Common myeloid progenitor, CD34-positive (primary cell): ENCODE data around the gene DRD1.

Experiments used
- CTCF ChIA-PET: fragments of 350-600 bp; sonication (Branson Sonifier 250); formaldehyde crosslinking; loops from one replicate; lab custom pipeline; 2021; ENCODE audit warnings: antibody characterized with exemption; lab: Charles Lee
- POLR2A ChIA-PET: fragments of 350-600 bp; sonication (Branson Sonifier 250); formaldehyde crosslinking; loops from one replicate; lab custom pipeline; 2021; ENCODE audit warnings: antibody characterized with exemption; lab: Charles Lee
- DNase-seq, 3 donors: peaks; one replicate each; pipeline versions ENCODE4 v3.0.0 to v3.0.0-alpha.2; 2013
- H3K27ac ChIP-seq, 2 experiments: 1 replicate in 1 of 2; 2 replicates in 1 of 2; pipeline ENCODE4 v1.7.0; 2013; ENCODE audit warnings: inconsistent platforms in 2 of 2, low read length in 2 of 2, mild to moderate bottlenecking in 2 of 2, low read depth in 1 of 2, moderate library complexity in 1 of 2; ENCODE audit not compliant: severe bottlenecking in 2 of 2, insufficient read depth in 1 of 2, poor library complexity in 1 of 2
- H3K27me3 ChIP-seq, 5 experiments: replicated peaks in 2 of 5; 1 replicate in 3 of 5; 2 replicates in 2 of 5; pipeline versions ENCODE4 v1.6.1 to v1.7.0; 2013; ENCODE audit warnings: low read length in 4 of 5, mild to moderate bottlenecking in 2 of 5, moderate library complexity in 2 of 5, inconsistent platforms in 1 of 5; ENCODE audit not compliant: insufficient read depth in 5 of 5, control insufficient read depth in 4 of 5
- H3K36me3 ChIP-seq, 4 experiments: 1 replicate in 2 of 4; 2 replicates in 2 of 4; pipeline versions ENCODE4 v1.6.1 to v1.7.0; 2013; ENCODE audit warnings: low read length in 3 of 4, control low read depth in 1 of 4, mild to moderate bottlenecking in 1 of 4; ENCODE audit not compliant: control insufficient read depth in 4 of 4, insufficient read depth in 4 of 4
- H3K4me1 ChIP-seq, 4 experiments: 1 replicate in 3 of 4; 2 replicates in 1 of 4; pipeline versions ENCODE4 v1.6.1 to v1.7.1; 2013; ENCODE audit warnings: low read length in 3 of 4, mild to moderate bottlenecking in 3 of 4, control low read depth in 1 of 4, inconsistent platforms in 1 of 4, moderate library complexity in 1 of 4; ENCODE audit not compliant: control insufficient read depth in 4 of 4, insufficient read depth in 4 of 4; ENCODE audit errors: control extremely low read depth in 1 of 4
- H3K4me3 ChIP-seq, 7 experiments: 1 replicate in 4 of 7; 2 replicates in 3 of 7; pipeline versions ENCODE4 v1.5.1 to v1.7.0; 2013; ENCODE audit warnings: mild to moderate bottlenecking in 7 of 7, low read length in 6 of 7, moderate library complexity in 6 of 7, inconsistent platforms in 2 of 7, low read depth in 2 of 7, control low read depth in 1 of 7; ENCODE audit not compliant: insufficient read depth in 4 of 7, control insufficient read depth in 1 of 7; ENCODE audit errors: extremely low read depth in 1 of 7
- H3K9me3 ChIP-seq, 5 experiments: 1 replicate in 4 of 5; 2 replicates in 1 of 5; pipeline versions ENCODE4 v1.6.1 to v1.7.1; 2013; ENCODE audit warnings: low read length in 4 of 5, mild to moderate bottlenecking in 2 of 5, inconsistent platforms in 1 of 5, low read depth in 1 of 5, moderate library complexity in 1 of 5; ENCODE audit not compliant: control insufficient read depth in 4 of 5, insufficient read depth in 2 of 5; ENCODE audit errors: control extremely low read depth in 1 of 5
- WGBS: methylation state at CpG from one replicate; pipeline ENCODE4 v1.1.5; 2013; ENCODE audit not compliant: insufficient coverage; 5-methylcytosine and 5-hydroxymethylcytosine counted together

Gene DRD1

DNA sequence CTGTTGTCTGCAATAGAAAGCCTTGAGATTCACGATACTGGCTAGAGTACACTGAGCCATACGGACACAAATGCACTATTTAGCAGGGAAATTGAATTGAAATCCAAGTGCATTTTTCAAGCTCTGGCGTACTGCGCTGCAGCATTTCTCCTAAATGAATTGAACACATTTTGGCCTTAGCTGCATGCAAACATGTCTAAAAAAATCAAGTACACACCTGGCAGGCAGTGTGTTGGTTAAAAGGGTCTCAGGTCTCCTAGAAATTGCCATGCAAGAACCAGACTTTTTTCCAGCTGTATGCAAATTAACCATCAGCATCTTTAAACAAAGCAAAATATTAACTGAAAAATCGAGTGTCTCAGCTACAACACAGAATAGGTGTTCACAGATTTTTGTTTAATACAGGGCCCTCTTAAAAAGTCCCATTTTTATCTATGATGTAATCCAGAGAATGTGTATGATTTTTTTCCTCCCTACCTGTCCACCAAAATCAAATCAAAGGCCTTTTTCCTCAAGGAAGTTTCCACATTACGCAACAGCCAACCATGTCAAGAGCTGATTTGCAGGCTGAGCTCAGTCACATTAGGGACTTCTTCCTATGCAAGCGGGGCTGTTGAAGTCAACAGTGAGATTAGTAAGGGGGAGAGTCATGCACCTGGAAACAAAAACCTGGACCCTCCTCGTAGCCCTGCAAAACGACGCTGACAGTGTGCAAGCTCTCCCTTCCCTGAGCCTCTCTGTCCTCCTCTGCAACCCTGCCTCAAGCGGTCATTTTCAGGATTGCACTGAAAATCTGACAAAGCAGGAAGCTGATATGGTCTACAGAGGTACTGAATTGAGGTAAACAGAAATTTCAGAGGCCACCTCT lies 20.3 kb upstream of the DRD1 start:
- POLR2A ChIA-PET = interaction anchor here (0.7 kb wide), 1 partner anchor 1119 kb away, joined by 5 read pairs; no protein-coding TSS in a partner anchor
- CTCF ChIA-PET = interaction anchor here (0.8 to 2.4 kb wide), 11 partner anchors 8 to 85 kb away, joined by 3 to 9 read pairs (median 3); partner anchors contain the start of gene DRD1
- H3K27ac ChIP-seq = no peak overlapping the region
- peaks cover 0 to 1% (median 0%) of the 10 kb centered on the region in 5 experiments for H3K9me3 ChIP-seq
- no peaks in the 10 kb centered on the region for H3K4me1 ChIP-seq
- peak; percentile 26 to 69 (median 65) for DNase-seq
- no peak overlapping the region for H3K4me3 ChIP-seq
- 48% methylated on average over 8 of the region's 11 CpGs for WGBS
- H3K27me3 ChIP-seq = peaks cover 1 to 13% (median 4%) of the 10 kb centered on the region in 5 experiments
- no peaks in the 10 kb centered on the region for H3K36me3 ChIP-seq

- Histone ChIP-seq H3K27me3 (peaks cover 5 to 18% (median 9%) of the 10 kb centered on the region in 5 experiments), H3K36me3 (no peaks in the 10 kb centered on the region), H3K27ac (no peak overlapping the region), H3K4me3 (no peak overlapping the region), H3K4me1 (no peaks in the 10 kb centered on the region), H3K9me3 (peaks cover 0 to 1% (median 0%) of the 10 kb centered on the region in 5 experiments)
- ChIA-PET POLR2A (no interaction called here), CTCF (interaction anchor here (0.8 to 1.5 kb wide), 7 partner anchors 8 to 83 kb away, joined by 3 to 5 read pairs (median 3); partner anchors contain the start of gene DRD1)
- no peak for DNase-seq
- WGBS = 97% methylated on average over 3 of the region's 3 CpGs
These were observed 19.7 kb upstream of the DRD1 start for GRCh38 chr5:175463641-175464040.

GRCh38 chr5:175461370-175461769 lies 17.4 kb upstream of the DRD1 start:
- DNase-seq = no peak
- POLR2A ChIA-PET = no interaction called here
- CTCF ChIA-PET = interaction anchor here (0.8 to 2.5 kb wide), 3 partner anchors 9 to 13 kb away, joined by 4 to 6 read pairs (median 6); no protein-coding TSS in a partner anchor
- Histone ChIP-seq H3K36me3 (no peaks in the 10 kb centered on the region), H3K9me3 (no peaks in the 10 kb centered on the region), H3K27me3 (peaks cover 2 to 18% (median 11%) of the 10 kb centered on the region in 5 experiments), H3K4me1 (no peaks in the 10 kb centered on the region), H3K27ac (no peak overlapping the region), H3K4me3 (no peak overlapping the region)
- 94% methylated on average over 12 of the region's 13 CpGs for WGBS

- DNase-seq = no peak
- POLR2A ChIA-PET = no interaction called here
- Histone ChIP-seq H3K4me3 (no peak overlapping the region), H3K4me1 (no peaks in the 10 kb centered on the region), H3K27me3 (peaks cover 2 to 24% (median 11%) of the 10 kb centered on the region in 5 experiments), H3K36me3 (no peaks in the 10 kb centered on the region), H3K27ac (no peak overlapping the region), H3K9me3 (no peaks in the 10 kb centered on the region)
- CTCF ChIA-PET = interaction anchor here (0.8 to 2.5 kb wide), 4 partner anchors 8 to 509 kb away, joined by 4 to 6 read pairs (median 5); no protein-coding TSS in a partner anchor
- 93% methylated on average over 2 of the region's 2 CpGs for WGBS
These were observed 16.6 kb upstream of the DRD1 start for GRCh38 chr5:175460552-175460951.

- CTCF ChIA-PET = interaction anchor here (1.5 to 2.5 kb wide), 3 partner anchors 8 to 509 kb away, joined by 4 to 6 read pairs (median 6); no protein-coding TSS in a partner anchor
- peak in 2 of 3 donors; percentile 15 to 22 for DNase-seq
- Histone ChIP-seq H3K4me3 (no peak overlapping the region), H3K9me3 (no peaks in the 10 kb centered on the region), H3K27me3 (peaks cover 2 to 28% (median 11%) of the 10 kb centered on the region in 5 experiments), H3K27ac (no peak overlapping the region), H3K4me1 (no peaks in the 10 kb centered on the region), H3K36me3 (no peaks in the 10 kb centered on the region)
- POLR2A ChIA-PET = no interaction called here
- WGBS = 0% methylated on average over 1 of the region's 7 CpGs
These were observed 16.1 kb upstream of the DRD1 start for GRCh38 chr5:175460126-175460525.

- ChIA-PET POLR2A (no interaction called here), CTCF (interaction anchor here (0.6 to 0.7 kb wide), 2 partner anchors 8 to 24 kb away, joined by 3 read pairs; no protein-coding TSS in a partner anchor)
- 71% methylated on average over 1 of the region's 1 CpG for WGBS
- Histone ChIP-seq H3K9me3 (no peaks in the 10 kb centered on the region), H3K36me3 (no peaks in the 10 kb centered on the region), H3K27ac (no peak overlapping the region), H3K27me3 (peaks cover 2 to 49% (median 16%) of the 10 kb centered on the region in 5 experiments), H3K4me3 (no peak overlapping the region), H3K4me1 (no peaks in the 10 kb centered on the region)
- no peak for DNase-seq
These were observed 13.5 kb upstream of the DRD1 start for GRCh38 chr5:175457466-175457865.
